ENCODE results near the gene ANK2. TPM values are rescaled to one million over a fixed set of nuclear protein-coding genes. Genes with fewer than 3 reads are reported as not detected.

Gene ANK2
- total RNA-seq, 4 donors from 2014 or later, result 74.2 to 127 (median 87.5) TPM

- intact Hi-C loops (cut with DNase I; ENCODE audit: low total_unique reads) (loop anchor here (5.0 to 10.0 kb wide), 3 partner anchors 37 to 910 kb away; partner anchors contain the start of gene AP1AR), in situ Hi-C loops (cut with MboI; ENCODE audit: low sequenced_read_pairs in 4 of 4) (no loop called here)
- H3K27ac ChIP-seq, result peak overlapping the region; percentile 86 to 90 (median 88)
Measured at GRCh38 chr4:113145147-113145518, 95.7 kb downstream of the ANK2 start.

GRCh38 chr4:113145519-113146291 lies 96.3 kb downstream of the ANK2 start:
- no peaks in the 10 kb centered on the region for H3K27me3 ChIP-seq
- in situ Hi-C loops (cut with MboI; ENCODE audit: low sequenced_read_pairs in 4 of 4) (no loop called here), intact Hi-C loops (cut with DNase I; ENCODE audit: low total_unique reads) (loop anchor here (5.0 to 10.0 kb wide), 3 partner anchors 37 to 911 kb away; partner anchors contain the start of gene AP1AR)
- H3K27ac ChIP-seq, result peak overlapping the region; percentile 86 to 90 (median 88)
- H3K9me3 ChIP-seq, result no peaks in the 10 kb centered on the region
- TF ChIP-seq CTCF (IDR thresholded peaks at IDR 0.05 in 4 of 5, conservative IDR thresholded peaks at IDR 0.05 in 1 of 5) (no peak), POLR2A (IDR thresholded peaks at IDR 0.05) (peak; percentile 17 to 64)
- H3K4me3 ChIP-seq, result peak overlapping the region; percentile 45 to 59 (median 57)
- H3K36me3 ChIP-seq, result no peaks in the 10 kb centered on the region
- peak; percentile 93 to 95 for ATAC-seq
- H3K4me1 ChIP-seq, result peaks cover 16 to 33% of the 10 kb centered on the region in 2 donors
- DNase-seq, result peak; percentile 30 to 61

More at GRCh38 chr4:113145147-113145518, 95.7 kb downstream of the ANK2 start:
- no peaks in the 10 kb centered on the region for H3K27me3 ChIP-seq
- no peaks in the 10 kb centered on the region for H3K36me3 ChIP-seq
- peaks cover 16 to 33% of the 10 kb centered on the region in 2 donors for H3K4me1 ChIP-seq
- DNase-seq (no peak), ATAC-seq (no peak)
- no peak for TF ChIP-seq CTCF (IDR thresholded peaks at IDR 0.05 in 4 of 5, conservative IDR thresholded peaks at IDR 0.05 in 1 of 5)
- H3K4me3 ChIP-seq, result peak overlapping the region in 3 of 4 donors; percentile 56 to 59 (median 58)
- H3K9me3 ChIP-seq, result no peaks in the 10 kb centered on the region

- peak in 1 of 2 donors; percentile 24 for DNase-seq
- ATAC-seq, result peak; percentile 48 to 49
- Histone ChIP-seq H3K9me3 (no peaks in the 10 kb centered on the region), H3K36me3 (no peaks in the 10 kb centered on the region), H3K4me3 (peak overlapping the region; percentile 56 to 62 (median 58)), H3K27me3 (no peaks in the 10 kb centered on the region), H3K4me1 (peaks cover 16 to 29% of the 10 kb centered on the region in 2 donors), H3K27ac (peak overlapping the region; percentile 86 to 90 (median 88))
- intact Hi-C loops (cut with DNase I; ENCODE audit: low total_unique reads), result loop anchor here (5.0 to 10.0 kb wide), 3 partner anchors 35 to 912 kb away; partner anchors contain the start of gene AP1AR
- TF ChIP-seq CTCF (IDR thresholded peaks at IDR 0.05 in 4 of 5, conservative IDR thresholded peaks at IDR 0.05 in 1 of 5), result no peak
- TF ChIP-seq POLR2A (IDR thresholded peaks at IDR 0.05), result no peak
- in situ Hi-C loops (cut with MboI; ENCODE audit: low sequenced_read_pairs in 4 of 4), result no loop called here
Measured at GRCh38 chr4:113146876-113147358, 97.5 kb downstream of the ANK2 start.

- in situ Hi-C loops (cut with MboI; ENCODE audit: low sequenced_read_pairs in 4 of 4), result no loop called here
Measured at GRCh38 chr4:113147498-113148111, 98.2 kb downstream of the ANK2 start.

More at GRCh38 chr4:113147498-113148111, 98.2 kb downstream of the ANK2 start:
- Histone ChIP-seq H3K36me3 (no peaks in the 10 kb centered on the region), H3K4me3 (peak overlapping the region; percentile 56 to 62 (median 58)), H3K4me1 (peaks cover 16 to 32% of the 10 kb centered on the region in 2 donors), H3K27me3 (no peaks in the 10 kb centered on the region), H3K9me3 (no peaks in the 10 kb centered on the region), H3K27ac (peak overlapping the region; percentile 86 to 90 (median 88))
- intact Hi-C loops (cut with DNase I; ENCODE audit: low total_unique reads), result loop anchor here (5.0 to 10.0 kb wide), 3 partner anchors 35 to 913 kb away; partner anchors contain the start of gene AP1AR
- DNase-seq, result no peak
- TF ChIP-seq CTCF (IDR thresholded peaks at IDR 0.05 in 4 of 5, conservative IDR thresholded peaks at IDR 0.05 in 1 of 5) (no peak), POLR2A (IDR thresholded peaks at IDR 0.05) (no peak)
- ATAC-seq, result no peak
